ENCODE results near the gene PLSCR2.
A peak's percentile ranks its signal among the peaks of the same experiment; 100 is the strongest.
"Not testable (repeated sequence)": the region's sequence is repeated elsewhere in the genome, so short reads cannot be mapped to it uniquely, and the experiment has no call there.

The PLSCR2 gene, protein sequence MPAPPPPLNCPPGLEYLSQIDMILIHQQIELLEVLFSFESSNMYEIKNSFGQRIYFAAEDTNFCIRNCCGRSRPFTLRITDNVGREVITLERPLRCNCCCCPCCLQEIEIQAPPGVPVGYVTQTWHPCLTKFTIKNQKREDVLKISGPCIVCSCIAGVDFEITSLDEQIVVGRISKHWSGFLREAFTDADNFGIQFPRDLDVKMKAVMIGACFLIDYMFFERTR

GRCh38 chr3:146469150-146470017 lies at the start of gene PLSCR2:
Gene PLSCR2, minus strand, starts transcription at chr3:146469561. Its CDS starts 9,657 bp downstream, at chr3:146459904.
- peak; percentile 76 for DNase-seq

GRCh38 chr3:146517684-146518435 lies 48.5 kb upstream of the PLSCR2 start:
- DNase-seq, result no peak

- DNase-seq, result no peak
Observed at GRCh38 chr3:146513386-146514051, 44.2 kb upstream of the PLSCR2 start.

- no peak for DNase-seq
Observed at GRCh38 chr3:146511402-146512134, 42.2 kb upstream of the PLSCR2 start.

GRCh38 chr3:146507331-146508120 lies 38.2 kb upstream of the PLSCR2 start:
- DNase-seq, result no peak

DNA sequence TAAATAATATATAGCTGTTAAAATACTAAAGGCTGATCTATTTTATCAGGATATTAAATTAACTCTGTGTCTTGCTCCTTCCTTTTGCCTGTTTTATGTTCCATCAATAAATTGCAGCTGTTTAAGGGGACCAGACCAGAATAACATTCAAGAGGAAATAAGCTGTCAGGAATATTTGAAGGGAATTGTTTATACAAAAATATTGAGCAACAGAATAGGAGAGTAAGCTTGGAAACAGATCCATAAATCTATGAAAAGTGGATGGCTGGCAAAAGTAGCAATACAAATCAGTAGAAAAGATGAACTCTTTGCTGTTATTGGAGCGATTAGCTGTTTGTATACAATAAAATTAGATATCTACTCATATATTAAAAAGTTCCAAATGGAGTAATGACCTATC lies 36.2 kb upstream of the PLSCR2 start:
- DNase-seq, result no peak

DNA sequence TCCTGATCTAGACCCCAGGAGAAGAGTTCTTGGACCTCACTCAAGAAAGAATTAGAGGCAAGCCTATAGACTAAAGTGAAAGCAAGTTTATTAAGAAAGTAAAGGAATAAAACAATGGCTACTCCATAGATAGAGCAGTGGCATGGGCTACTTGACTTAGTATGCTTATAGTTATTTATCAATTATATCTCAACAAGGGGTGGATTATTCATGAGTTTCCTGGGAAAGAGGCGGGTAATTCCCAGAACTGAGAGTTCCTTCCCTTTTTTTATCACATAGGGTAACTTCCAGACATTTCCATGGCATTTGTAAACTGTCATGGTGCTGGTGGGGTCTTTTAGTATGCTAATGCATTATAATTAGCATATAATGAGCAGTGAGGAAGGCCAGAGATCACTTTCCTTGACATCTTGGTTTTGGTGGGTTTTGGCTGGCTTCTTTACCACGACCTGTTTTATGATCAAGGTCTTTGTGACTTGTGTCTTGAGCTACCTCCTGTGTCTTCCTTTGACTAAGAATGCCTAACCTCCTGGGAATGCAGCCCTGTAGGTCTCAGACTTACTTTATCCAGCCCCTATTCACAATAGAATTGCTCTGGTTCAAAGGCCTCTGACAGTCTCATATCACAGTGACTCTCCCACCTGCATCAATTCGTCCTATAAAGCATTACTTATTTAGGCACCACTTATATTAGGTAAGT lies 35.3 kb upstream of the PLSCR2 start:
- no peak for DNase-seq

GRCh38 chr3:146503461-146504202 lies 34.3 kb upstream of the PLSCR2 start:
- no peak for DNase-seq

DNA sequence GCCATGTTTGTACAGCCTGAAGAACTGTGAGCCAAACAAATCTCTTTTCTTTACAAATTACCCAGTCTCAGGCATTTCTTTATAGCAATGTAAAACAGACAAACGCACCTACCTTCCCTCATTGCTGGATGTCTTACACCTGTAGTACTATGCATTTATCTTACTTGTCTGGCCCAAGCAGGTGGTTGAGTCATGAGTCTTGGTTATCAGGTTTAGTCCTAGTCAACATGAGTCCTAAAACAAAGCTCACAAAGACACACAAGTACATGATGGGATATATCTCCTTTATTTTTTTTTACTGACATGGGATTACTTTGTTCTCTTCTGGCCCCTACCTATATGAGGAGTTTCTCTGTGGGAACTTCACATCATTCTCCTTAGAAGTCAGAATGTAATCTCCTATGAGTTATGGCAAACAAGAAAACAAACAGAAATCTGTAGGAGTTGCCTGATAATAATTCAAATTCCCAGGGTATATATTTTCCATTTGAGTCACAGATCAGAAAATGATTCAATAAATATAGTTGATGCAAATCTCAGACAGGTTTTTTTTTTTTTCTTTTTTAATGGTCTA lies 33.6 kb upstream of the PLSCR2 start:
- DNase-seq, result no peak

DNA sequence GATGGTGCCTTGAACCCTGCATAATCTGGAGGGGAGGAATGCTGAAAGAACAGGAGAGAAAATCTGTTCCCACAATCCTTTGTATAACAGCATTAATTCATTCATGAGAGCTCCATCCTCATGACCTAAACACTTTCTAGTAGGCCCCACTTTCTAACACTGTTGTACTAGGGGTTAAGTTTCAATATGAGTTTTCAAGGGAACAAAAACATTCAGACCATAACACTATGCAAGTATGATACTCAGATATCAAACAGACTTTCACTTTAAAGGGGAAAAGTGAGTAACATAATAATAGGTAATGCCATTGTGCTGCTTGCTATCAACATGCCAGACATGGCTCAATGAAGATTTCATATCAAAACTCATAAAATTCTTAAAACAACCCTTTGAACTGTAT lies 32.4 kb upstream of the PLSCR2 start:
- no peak for DNase-seq

DNA sequence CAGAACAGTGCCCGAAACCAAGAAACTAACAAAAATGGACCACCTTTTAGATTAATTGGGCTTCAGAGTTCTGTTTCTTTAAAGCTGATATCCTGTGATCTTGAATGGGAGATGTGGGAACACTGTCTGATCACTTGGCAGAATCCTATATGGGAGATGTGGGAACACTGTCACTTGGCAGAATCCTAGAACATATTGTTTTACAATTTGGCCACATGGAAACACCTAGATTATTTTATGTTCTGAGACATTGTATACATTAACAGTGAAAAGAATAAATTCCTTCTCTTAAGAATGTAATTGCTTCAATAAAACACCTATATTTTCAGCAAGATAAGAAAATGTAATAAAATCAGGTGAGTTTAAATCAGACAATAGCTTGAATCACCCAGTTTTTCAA lies 30.3 kb upstream of the PLSCR2 start:
- no peak for DNase-seq

DNA sequence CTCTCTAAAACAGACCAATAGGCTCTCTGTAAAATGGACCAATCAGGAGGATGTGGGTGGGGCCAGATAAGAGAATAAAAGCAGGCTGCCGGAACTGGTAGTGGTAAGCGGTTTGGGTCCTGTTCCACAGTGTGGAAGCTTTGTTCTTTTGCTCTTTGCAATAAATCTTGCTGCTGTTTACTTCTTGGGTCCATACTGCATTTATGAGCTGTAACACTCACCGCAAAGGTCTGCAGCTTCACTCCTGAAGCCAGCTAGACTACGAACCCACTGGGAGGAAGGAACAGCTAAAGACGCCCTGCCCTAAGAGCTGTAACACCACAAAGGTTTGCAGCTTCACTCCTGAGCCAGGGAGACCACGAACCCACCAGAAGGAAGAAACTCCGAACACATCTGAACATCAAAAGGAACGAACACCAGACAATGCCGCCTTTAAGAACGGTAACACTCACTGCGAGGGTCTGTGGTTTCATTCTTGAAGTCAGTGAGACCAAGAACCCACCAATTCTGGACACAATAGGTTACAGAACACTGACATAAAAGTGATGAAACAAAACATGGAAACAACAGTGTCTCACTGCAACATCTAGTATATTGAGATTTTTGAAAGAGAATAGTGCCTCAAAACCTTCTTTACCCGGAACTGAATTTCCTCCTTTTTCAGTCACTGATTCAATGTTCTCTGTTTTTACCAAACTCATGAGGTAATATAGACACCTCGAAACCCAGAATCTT lies 28.8 kb upstream of the PLSCR2 start:
- DNase-seq, result peak; percentile 57

GRCh38 chr3:146497145-146497843 lies 27.9 kb upstream of the PLSCR2 start:
- DNase-seq, result not testable (repeated sequence)

GRCh38 chr3:146496726-146497125 lies 27.4 kb upstream of the PLSCR2 start:
- DNase-seq, result no peak

- DNase-seq, result no peak
Observed at GRCh38 chr3:146496251-146496650, 26.9 kb upstream of the PLSCR2 start.

DNA sequence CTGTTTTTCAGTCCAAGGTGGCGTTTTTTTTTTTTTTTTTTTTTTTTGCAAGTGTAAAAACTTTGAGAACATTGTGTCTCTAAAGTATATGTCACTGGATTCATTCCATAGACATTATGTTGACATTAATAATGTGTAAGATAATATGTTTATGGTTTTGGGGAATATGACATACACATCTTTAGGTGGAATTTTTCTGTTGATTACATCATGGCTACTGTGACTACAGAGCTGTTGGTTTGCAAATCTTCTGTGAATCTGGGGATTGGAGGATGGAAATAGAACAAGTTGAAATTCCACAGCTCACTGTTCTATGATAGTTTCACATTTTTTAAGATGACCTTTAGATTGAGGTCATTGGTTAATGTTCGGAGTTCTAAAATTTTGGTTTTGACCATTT lies 24.4 kb upstream of the PLSCR2 start:
- DNase-seq, result no peak

DNA sequence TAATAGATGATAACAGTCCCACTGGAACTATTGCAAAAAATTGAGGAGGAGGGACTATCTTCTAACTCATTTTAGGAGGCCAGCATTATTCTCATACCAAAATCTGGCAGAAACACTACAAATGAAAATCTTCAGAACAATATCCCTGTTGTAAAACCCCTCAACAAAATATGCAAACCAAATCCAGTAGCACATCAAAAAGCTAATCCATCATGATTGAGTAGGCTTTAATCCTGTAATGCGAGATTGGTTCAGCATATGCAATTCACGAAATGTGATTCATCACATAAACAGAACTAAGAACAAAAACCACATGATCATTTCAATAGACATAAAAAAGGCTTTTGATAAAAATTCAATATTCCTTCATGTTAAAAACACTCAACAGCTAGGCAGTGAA lies 23.9 kb upstream of the PLSCR2 start:
- no peak for DNase-seq

GRCh38 chr3:146491303-146491702 lies 21.9 kb upstream of the PLSCR2 start:
- DNase-seq, result no peak
